ENCODE measurements around the gene KBTBD4.
"Not testable (repeated sequence)": the region's sequence is repeated elsewhere in the genome, so short reads cannot be mapped to it uniquely, and the experiment has no call there.

Gene KBTBD4

DNA sequence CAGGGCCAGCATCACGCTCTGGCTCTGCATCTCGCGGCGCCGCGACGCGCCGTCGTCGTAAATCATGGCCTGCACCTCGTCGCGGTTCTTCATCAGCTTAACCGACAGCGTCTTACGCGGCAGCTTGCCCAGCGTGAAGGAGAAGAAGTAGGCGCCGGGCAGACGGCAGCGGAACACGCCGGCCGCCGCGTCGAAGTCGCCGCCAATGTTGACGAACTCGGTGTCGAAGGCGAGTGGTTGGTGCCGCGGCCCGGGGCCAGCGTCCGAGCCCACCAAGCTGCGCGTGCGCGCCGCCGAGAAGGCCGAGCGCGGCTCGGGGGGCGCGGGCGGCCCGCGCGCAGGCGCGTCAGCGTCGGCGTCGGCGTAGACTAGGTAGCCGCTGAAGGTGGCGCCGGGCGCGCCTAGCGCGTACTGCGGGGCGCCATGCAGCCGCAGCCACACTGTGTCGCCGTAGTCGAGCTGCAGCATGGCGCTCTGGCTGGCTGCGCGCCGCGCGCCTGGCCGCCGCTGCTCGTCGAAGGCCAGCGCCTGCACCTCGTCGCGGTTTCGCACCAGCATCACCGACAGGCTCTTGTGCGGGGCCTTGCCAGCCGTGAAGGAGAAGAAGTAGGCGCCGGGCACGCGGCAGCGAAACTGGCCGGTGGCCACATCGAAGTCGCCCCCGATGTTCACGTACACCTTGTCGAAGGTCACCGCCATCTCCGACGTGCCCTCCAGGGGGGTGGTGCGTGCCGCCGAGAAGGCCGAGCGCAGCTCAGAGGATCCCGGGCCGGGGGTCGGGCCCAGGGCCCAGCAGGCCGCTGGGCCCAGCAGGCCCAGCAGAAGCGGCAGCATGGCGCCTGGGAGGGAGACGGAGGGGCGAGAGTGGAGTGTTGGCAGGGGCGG lies 11.4 kb upstream of the KBTBD4 start:
- no peak for DNase-seq (ENCODE audit: low spot score)

DNA sequence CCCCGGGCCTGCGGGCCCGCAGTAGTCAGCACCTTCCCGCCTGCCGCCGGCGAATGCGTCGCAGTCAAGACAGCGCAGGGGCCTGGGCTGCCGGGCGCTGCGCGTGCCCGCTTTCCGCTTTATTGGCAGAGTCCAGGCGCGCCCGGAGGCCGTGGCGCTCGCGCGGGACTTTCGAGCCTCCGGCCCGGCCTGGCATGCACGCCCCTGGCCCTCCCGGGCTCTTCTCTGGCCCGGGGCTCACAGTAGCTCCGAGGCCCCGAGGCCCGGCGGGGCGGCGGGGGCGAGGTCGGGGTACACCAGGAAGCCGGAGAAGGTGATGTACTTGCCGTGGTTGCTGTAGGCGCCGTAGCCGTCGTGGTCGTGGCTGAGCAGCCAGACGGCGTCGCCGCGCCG lies 10.8 kb upstream of the KBTBD4 start:
- no peak for DNase-seq (ENCODE audit: low spot score)

- DNase-seq (ENCODE audit: low spot score), result no peak
These were observed 10.3 kb upstream of the KBTBD4 start for GRCh38 chr11:47589118-47589517.

- DNase-seq (ENCODE audit: low spot score), result no peak
These were observed 9.1 kb upstream of the KBTBD4 start for GRCh38 chr11:47587723-47588326.

- no peak for DNase-seq (ENCODE audit: low spot score)
These were observed 8.4 kb upstream of the KBTBD4 start for GRCh38 chr11:47587039-47587716.

- DNase-seq (ENCODE audit: low spot score), result no peak
These were observed 7.5 kb upstream of the KBTBD4 start, which contains the start of gene FAM180B for GRCh38 chr11:47586098-47586855. FAM180B (plus strand) TSS chr11:47586678; CDS start chr11:47586769, 91 bp downstream.

DNA sequence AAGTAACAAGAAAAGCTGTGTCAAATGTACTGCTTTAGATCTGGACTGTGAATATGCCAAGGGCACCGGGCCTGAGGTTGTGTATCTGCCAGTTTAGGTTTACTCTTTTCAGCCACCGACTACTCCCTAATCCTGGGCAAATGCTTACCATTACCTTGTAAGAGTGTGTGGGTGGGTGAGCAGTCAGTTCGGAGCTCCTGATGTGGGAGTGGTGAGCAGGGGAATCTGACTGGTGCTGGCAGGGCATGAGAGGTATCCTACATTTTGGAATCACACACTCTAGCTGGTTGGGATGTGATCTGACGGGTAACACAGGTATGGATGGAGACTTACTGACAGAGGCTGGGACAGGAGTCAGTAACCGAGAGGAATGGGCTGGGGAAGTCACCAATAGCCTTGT lies 5.1 kb upstream of the KBTBD4 start:
- DNase-seq (ENCODE audit: low spot score), result no peak

GRCh38 chr11:47577460-47578041 lies 1.2 kb downstream of the KBTBD4 start:
- no peak for DNase-seq (ENCODE audit: low spot score)

DNA sequence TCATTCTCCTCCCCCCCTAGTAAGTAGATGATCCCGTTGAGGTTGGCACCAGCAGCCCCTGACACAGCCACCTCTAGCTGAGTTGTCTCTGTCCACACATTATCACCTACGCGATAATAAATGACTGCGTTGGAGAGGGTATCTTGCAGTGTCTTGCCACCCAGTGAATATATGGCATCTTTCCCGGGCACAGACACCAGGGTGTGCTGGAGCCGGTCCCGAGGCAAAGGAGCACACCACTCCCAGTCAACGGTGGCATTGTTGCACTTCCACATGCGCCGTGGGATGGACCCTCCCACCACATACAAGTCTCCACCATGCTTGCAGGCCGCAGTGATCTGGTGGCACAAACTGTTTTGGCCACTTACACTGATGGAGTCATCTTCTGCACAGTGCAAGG lies 5.4 kb downstream of the KBTBD4 start:
- no peak for DNase-seq (ENCODE audit: low spot score)

DNA sequence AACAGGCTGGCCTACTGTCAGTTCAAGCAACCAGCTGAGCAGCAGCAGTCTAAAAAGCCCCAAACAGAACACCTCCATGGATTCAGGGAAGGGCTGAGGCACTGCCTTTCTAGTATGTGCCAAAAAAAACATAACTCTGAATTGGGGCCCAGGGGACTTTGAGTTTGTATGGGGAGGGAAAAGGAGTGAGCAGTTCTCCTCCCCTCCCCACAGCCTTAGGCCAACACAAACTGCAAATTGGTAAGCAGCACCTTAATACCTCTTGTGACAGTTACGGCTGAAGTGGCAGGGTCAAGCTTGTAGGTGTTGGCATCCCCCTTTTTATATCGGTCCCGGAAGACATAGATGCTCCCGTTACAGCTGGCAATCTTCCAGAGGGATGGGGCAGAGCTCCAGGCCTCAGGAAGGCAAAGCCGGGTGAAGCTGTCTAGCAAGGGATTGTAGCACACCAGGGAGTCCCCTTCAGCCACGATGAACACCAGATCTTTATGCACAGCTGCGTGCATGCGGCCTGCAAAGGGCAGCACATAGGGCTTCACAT lies 6.0 kb downstream of the KBTBD4 start:
- DNase-seq (ENCODE audit: low spot score), result no peak

DNA sequence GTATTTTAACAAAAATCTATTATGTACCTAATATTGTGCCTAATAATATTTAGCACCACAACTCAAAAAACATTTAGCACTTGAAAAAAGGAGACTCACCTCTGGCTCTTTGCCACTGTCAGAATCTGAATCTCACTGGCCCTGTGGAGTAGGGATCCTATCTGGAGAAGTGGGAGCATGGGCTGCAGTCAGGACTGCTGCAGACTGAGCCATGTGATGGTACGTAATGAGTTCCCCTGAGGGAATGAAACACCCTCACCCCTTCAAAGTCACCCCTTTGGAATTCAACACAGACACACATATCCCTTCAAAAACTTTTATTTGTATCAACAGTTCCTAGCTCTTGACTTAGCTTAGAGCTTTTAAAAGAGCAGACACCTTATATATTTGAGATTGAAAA lies 6.9 kb downstream of the KBTBD4 start:
- no peak for DNase-seq (ENCODE audit: low spot score)

GRCh38 chr11:47571357-47571729 lies 7.4 kb downstream of the KBTBD4 start:
- DNase-seq (ENCODE audit: low spot score), result no peak

DNA sequence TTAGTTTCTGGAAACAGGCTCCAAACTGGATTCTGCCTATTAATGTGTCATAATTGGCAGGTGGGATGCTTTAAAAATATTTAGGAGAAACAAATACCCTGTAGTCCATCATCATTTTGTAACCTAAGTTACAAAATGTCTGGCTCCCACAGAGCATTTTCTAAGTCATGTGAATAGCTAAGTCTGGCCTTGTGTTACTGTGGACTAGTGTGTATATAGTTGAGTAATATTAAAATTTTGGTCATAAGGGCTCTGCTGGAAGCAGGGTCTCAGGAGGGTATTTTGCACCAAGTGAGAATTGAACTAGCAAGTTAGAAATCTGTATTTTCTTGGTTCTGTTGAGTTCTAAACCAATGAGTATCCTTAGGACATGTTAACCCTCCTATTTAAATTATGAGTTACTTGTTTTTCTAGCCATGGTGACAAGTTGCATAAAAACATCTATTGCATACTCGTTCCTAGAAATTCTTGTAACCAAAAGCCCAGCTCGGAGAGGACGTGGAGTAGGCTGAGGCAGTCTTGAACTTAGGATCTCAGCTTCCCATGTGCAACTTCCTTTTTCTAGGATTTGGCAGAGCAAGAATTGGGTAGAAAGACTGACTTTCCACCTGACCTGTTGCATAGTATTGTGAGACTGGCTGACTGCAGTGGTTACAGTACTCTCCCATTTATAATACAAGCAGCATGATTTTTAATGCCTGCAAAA lies 8.0 kb downstream of the KBTBD4 start:
- DNase-seq (ENCODE audit: low spot score), result no peak

DNA sequence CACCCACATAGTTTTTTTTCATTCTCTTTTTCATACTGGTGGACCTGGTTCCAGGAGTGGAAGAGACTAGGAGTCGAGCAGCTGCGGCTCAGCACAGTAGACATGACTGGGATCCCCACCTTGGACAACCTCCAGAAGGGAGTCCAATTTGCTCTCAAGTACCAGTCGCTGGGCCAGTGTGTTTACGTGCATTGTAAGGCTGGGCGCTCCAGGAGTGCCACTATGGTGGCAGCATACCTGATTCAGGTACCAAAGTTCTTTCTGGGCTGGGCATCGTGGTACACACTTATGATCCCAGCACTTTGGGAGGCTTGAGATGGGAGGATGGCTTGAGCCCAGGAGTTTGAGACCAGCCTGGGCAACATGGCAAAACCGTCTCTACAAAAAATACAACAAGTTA lies 9.1 kb downstream of the KBTBD4 start:
- no peak for DNase-seq (ENCODE audit: low spot score)

DNA sequence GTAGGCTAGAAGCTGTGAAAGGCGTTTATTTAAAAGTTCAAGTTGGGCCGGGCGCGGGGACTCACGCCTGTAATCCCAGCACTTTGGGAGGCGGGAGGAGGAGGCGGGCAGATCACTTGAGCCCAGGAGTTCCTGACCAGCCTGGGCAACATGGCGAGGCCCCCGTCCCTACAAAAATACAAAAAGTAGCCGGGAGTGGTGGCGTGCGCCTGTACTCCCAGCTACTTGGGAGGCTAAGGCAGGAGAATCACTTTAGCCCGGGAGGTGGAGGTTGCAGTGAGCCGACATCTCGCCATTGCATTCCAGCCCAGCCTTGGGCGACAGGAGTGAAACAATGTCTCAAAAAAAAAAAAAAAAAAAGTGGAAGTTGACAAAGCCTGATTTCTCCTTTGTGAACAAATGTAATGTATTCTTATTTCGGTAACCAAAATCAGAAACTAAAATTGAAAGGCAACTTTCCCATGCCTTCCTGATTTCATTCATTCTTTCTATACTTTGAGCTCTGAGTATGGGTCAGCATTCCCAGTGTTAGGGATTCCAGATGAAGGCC lies 12.5 kb downstream of the KBTBD4 start:
- DNase-seq (ENCODE audit: low spot score), result no peak

DNA sequence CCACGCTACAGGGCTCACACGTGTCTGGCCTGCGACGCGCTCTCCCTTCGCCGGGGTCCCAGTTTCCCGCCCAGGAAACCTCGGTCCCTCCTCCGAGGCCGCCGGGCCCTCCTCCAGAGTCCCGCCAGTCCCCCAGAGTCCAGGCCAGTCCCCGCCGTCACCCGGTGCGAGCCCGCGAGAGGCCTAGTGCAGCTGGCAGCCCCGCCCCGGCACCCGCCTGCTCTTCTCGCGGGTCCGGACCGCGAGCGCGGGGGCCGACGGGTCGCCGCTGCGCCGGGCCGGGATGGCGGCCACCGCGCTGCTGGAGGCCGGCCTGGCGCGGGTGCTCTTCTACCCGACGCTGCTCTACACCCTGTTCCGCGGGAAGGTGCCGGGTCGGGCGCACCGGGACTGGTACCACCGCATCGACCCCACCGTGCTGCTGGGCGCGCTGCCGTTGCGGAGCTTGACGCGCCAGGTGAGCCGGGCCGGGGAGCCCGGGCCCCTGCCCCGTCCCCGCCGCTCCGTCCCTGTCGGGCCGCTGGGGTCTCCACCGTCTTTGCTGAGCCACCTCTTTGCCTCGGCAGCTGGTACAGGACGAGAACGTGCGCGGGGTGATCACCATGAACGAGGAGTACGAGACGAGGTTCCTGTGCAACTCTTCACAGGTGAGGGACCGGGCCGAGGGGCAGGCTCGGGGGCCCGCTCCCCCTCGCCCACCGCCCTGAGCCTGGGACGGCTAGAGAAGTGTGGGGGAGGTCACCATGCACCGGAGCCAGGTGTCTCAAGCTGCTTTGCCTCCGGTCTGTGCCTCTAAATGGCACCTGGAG lies 13.2 kb downstream of the KBTBD4 start, which contains the start of gene PTPMT1:
PTPMT1 (plus strand) TSS at position 260 of the 809 bp plus-strand sequence; CDS start at position 284, 24 bp downstream.
- peak; percentile 57 for DNase-seq (ENCODE audit: low spot score)

- DNase-seq (ENCODE audit: low spot score), result no peak
These were observed 13.8 kb downstream of the KBTBD4 start for GRCh38 chr11:47564933-47565339.

DNA sequence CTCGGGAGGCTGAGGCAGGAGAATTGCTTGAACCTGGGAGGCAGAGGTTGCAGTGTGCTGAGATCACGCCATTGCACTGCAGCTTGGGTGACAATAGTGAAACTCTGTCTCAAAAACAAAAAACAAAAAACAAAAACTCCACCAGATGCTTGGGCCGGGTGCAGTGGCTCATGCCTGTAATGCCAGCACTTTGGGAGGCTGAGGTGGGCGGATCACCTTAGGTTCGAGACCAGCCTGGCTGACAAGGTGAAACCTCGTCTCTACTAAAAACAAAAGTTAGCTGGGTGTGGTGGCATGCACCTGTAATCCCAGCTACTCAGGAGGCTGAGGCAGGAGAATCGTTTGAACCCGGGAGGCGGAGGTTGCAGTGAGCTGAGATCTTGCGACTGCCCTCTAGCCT lies 14.4 kb downstream of the KBTBD4 start:
- DNase-seq (ENCODE audit: low spot score), result not testable (repeated sequence)

DNA sequence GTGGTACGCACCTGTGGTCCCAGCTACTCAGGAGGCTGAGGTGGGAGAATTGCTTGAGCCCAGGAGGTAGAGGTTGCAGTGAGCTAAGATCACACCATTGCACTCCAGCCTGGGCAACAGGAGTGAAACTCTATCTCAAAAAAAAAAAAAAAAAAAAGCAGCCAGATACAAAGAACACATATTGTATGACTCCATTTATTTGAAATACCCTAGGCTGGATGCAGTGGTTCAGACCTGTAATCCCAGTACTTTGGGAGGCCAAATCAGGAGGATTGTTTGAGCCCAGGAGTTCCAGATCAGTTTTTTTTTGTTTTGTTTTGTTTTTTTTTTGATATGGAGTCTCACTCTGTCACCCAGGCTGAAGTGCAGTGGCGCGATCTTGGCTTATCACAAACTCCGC lies 16.4 kb downstream of the KBTBD4 start:
- DNase-seq (ENCODE audit: low spot score), result not testable (repeated sequence)

GRCh38 chr11:47560426-47560825 lies 18.3 kb downstream of the KBTBD4 start:
- DNase-seq (ENCODE audit: low spot score), result no peak

All from CD4-positive, alpha-beta T cell treated with Interleukin-2 at 100 ng/mL for 4 hours (primary cell).